ENCODE results near the gene GID8. TPM values are rescaled to one million over a fixed set of nuclear protein-coding genes. Genes with fewer than 3 reads are reported as not detected.

The GID8 gene
- total and polyA plus RNA-seq, 2 experiments from 2014 or later: 41.8 to 106 TPM

GRCh38 chr20:62908971-62909791 lies 28.8 kb upstream of the GID8 start (continued):
- TF ChIP-seq ZNF462 (CRISPR knock-in tag; IDR thresholded peaks at IDR 0.05): no peak
- no peak for TF ChIP-seq EZH2 (IDR thresholded peaks at IDR 0.05; ENCODE audit: low read depth, unreplicated experiment)
- TF ChIP-seq CTCF (conservative IDR thresholded peaks at IDR 0.05; ENCODE audit: low read depth in 2 of 2): no peak
- TF ChIP-seq ZNF331 (CRISPR knock-in tag; IDR thresholded peaks at IDR 0.05; ENCODE audit: low read depth): no peak
- no peak for TF ChIP-seq POLR2AphosphoS5 (IDR thresholded peaks at IDR 0.05; ENCODE audit: low read depth)
- TF ChIP-seq CREB1 (CRISPR knock-in tag; IDR thresholded peaks at IDR 0.05; ENCODE audit: low read depth): no peak
- TF ChIP-seq STAT1 (IDR thresholded peaks at IDR 0.05; ENCODE audit: unreplicated experiment): no peak
- TF ChIP-seq ZNF114 (CRISPR knock-in tag; IDR thresholded peaks at IDR 0.05): no peak

Data from GM23338 (cell line).